PC-9 (cell line): ENCODE results near the gene ST7. TPM values are rescaled to one million over a fixed set of nuclear protein-coding genes. Genes with fewer than 3 reads are reported as not detected.

Experiments used
- BruUV-seq: library from RNA; stranded (reverse); fragments of 400-500 nt; replicated peaks from 2 replicates; lab custom pipeline; 2021; lab: Mats Ljungman, UMichigan
- CTCF ChIA-PET: fragments of 300-600 bp; sonication (Branson Sonifier 250); formaldehyde crosslinking; loops from one replicate; lab custom pipeline; 2022; ENCODE audit warnings: antibody characterized with exemption; lab: Charles Lee
- POLR2A ChIA-PET: fragments of 300-600 bp; sonication (Branson Sonifier 250); formaldehyde crosslinking; loops from one replicate; lab custom pipeline; 2022; ENCODE audit warnings: antibody characterized with exemption; ENCODE audit not compliant: unreplicated experiment; lab: Charles Lee
- DNase-seq, 2 experiments: peaks; one replicate each; pipeline versions ENCODE4 v3.0.0 to v3.0.0-alpha.2; 2015 to 2022; ENCODE audit warnings: mixed read lengths in 1 of 2
- H2AFZ ChIP-seq: fragments of 200-600 bp; sonication (generic); 2 replicates; pipeline ENCODE4 v1.8.1; 2017; ENCODE audit warnings: antibody characterized with exemption
- H3F3A ChIP-seq: fragments of 200-600 bp; sonication (generic); 2 replicates; pipeline ENCODE4 v1.8.1; 2017; ENCODE audit warnings: antibody characterized with exemption, mild to moderate bottlenecking, low read depth; ENCODE audit not compliant: insufficient read depth
- H3K27ac ChIP-seq: fragments of 200-600 bp; sonication (generic); 2 replicates; pipeline ENCODE4 v1.6.1; 2016; ENCODE audit warnings: mixed run types
- H3K27me3 ChIP-seq: fragments of 200-600 bp; sonication (generic); 2 replicates; pipeline ENCODE4 v1.6.1; 2016; ENCODE audit warnings: low read depth, mixed run types; ENCODE audit not compliant: insufficient read depth
- H3K36me3 ChIP-seq: fragments of 200-600 bp; sonication (generic); 2 replicates; pipeline ENCODE4 v1.6.1; 2016; ENCODE audit warnings: low read depth, mixed run types
- H3K4me1 ChIP-seq: fragments of 200-600 bp; sonication (generic); replicated peaks from 2 replicates; pipeline ENCODE4 v1.6.1; 2016; ENCODE audit warnings: mixed run types; ENCODE audit not compliant: insufficient read depth
- H3K4me2 ChIP-seq: fragments of 200-600 bp; sonication (generic); 2 replicates; pipeline ENCODE4 v1.6.1; 2017; ENCODE audit warnings: mixed run types
- H3K4me3 ChIP-seq: fragments of 200-600 bp; sonication (generic); 2 replicates; pipeline ENCODE4 v1.6.1; 2016; ENCODE audit warnings: mixed run types
- H3K79me2 ChIP-seq: fragments of 200-600 bp; sonication (generic); 2 replicates; pipeline ENCODE4 v1.6.1; 2017; ENCODE audit warnings: low read depth, mixed run types
- H3K9me2 ChIP-seq: fragments of 200-600 bp; sonication (generic); 2 replicates; pipeline ENCODE4 v1.8.1; 2017; ENCODE audit warnings: mild to moderate bottlenecking; ENCODE audit not compliant: insufficient read depth
- H3K9me3 ChIP-seq: fragments of 200-600 bp; sonication (generic); 2 replicates; pipeline ENCODE4 v1.8.1; 2016; ENCODE audit warnings: low read depth; ENCODE audit not compliant: insufficient read depth
- H4K20me1 ChIP-seq: fragments of 200-600 bp; sonication (generic); 2 replicates; pipeline ENCODE4 v1.8.1; 2017; ENCODE audit not compliant: insufficient read depth
- EZH2 ChIP-seq: fragments of 200-600 bp; sonication (generic); IDR thresholded peaks from 2 replicates; pipeline ENCODE4 v1.8.0; 2017; ENCODE audit warnings: antibody characterized with exemption, low read depth
- intact Hi-C: fragments of 100-400 bp; cut with micrococcal nuclease; formaldehyde crosslinking; loops from one replicate; pipeline ENCODE4 v1.10.0; 2022; ENCODE audit not compliant: unreplicated experiment
- total RNA-seq: library from RNA; stranded (reverse); gene quantifications from 2 replicates; pipeline ENCODE4 v1.2.3, GENCODE V29; 2021
- TF ChIP-seq, protein P1 (sequence below): fragments of 200-600 bp; sonication (generic); conservative IDR thresholded peaks from 2 replicates; pipeline ENCODE4 v1.6.1; 2017; ENCODE audit warnings: mixed run types, antibody characterized with exemption, mild to moderate bottlenecking, moderate library complexity

Gene ST7
- total RNA-seq, 1 experiment from 2014 or later = 25.8 TPM

DNA sequence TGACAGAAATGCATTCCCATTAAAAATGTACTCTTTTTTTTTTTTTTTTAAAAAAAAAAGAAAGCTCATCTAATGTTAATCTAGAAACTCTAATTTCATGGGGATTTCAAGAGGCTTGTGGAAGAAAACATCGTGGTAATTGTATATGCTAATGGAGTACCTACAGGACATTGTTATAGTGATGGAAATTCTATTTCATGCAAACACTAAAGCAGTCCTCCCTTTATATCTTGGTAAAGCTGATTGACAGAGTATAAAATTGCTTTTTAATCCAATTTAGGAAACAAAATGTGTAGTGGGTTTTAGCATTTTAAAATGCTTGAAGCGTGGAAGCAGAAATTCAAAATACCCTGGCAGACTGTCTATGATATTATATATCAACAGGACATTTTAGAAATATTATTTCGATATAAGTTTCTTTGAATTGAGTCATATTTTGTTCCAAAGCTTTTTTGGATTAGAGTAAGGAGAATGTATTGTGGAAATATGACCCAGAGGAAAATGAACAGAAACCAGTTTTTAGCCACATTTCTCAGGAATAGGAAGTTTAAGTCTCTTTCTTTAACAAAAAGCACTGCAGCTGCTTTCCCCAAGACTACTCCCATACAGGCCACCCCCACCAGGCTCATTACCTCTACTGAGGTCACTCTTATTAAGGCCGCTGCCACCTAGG is 247.6 kb downstream of the ST7 start:
- CTCF ChIA-PET = interaction anchor here (0.7 kb wide), 1 partner anchor 13 kb away, joined by 4 read pairs; no protein-coding TSS in a partner anchor

DNA sequence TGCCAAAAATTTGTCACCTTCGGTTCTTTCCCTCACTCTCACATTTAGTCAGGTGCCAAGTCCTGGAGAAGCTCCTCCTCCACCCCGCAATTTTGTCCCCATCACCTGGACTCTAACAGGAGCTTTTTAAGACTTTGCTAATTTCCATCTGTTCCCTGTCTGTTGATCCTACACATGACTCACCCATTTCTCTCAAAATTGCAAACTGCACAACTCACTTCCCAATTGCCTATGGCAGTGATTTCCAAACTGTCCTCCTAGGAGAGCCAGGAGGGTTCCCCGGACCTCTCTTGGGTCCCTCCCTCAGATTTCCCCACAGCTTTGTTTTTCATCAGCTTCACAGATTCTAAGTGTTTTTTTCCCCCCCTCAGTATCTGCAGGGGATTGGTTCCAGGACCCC is 249.2 kb downstream of the ST7 start:
- Histone ChIP-seq H3K36me3 (no peaks in the 10 kb centered on the region), H3K4me1 (no peaks in the 10 kb centered on the region), H4K20me1 (no peaks in the 10 kb centered on the region), H3K9me2 (no peaks in the 10 kb centered on the region), H3K79me2 (no peaks in the 10 kb centered on the region), H2AFZ (no peak overlapping the region), H3K4me2 (no peak overlapping the region), H3F3A (no peaks in the 10 kb centered on the region), H3K9me3 (no peaks in the 10 kb centered on the region), H3K27ac (no peak overlapping the region), H3K27me3 (no peaks in the 10 kb centered on the region), H3K4me3 (no peak overlapping the region)
- no peak for TF ChIP-seq EZH2
- TF ChIP-seq, protein P1, sequence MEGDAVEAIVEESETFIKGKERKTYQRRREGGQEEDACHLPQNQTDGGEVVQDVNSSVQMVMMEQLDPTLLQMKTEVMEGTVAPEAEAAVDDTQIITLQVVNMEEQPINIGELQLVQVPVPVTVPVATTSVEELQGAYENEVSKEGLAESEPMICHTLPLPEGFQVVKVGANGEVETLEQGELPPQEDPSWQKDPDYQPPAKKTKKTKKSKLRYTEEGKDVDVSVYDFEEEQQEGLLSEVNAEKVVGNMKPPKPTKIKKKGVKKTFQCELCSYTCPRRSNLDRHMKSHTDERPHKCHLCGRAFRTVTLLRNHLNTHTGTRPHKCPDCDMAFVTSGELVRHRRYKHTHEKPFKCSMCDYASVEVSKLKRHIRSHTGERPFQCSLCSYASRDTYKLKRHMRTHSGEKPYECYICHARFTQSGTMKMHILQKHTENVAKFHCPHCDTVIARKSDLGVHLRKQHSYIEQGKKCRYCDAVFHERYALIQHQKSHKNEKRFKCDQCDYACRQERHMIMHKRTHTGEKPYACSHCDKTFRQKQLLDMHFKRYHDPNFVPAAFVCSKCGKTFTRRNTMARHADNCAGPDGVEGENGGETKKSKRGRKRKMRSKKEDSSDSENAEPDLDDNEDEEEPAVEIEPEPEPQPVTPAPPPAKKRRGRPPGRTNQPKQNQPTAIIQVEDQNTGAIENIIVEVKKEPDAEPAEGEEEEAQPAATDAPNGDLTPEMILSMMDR = no peak
- ChIA-PET CTCF (interaction anchor here (0.8 kb wide), 1 partner anchor 10 kb away, joined by 4 read pairs; no protein-coding TSS in a partner anchor), POLR2A (no interaction called here)
- no TSS peak for BruUV-seq
- intact Hi-C loops = no loop called here
- no peak for DNase-seq

More for the DNA sequence above, 247.6 kb downstream of the ST7 start:
- H3K9me3 ChIP-seq = no peaks in the 10 kb centered on the region
- H3K4me2 ChIP-seq = no peak overlapping the region
- TF ChIP-seq, protein P1 = no peak
- no peak for TF ChIP-seq EZH2
- intact Hi-C loops = no loop called here
- no peak overlapping the region for H3K27ac ChIP-seq
- H3K4me3 ChIP-seq = no peak overlapping the region
- H2AFZ ChIP-seq = no peak overlapping the region
- no peaks in the 10 kb centered on the region for H3F3A ChIP-seq
- H3K4me1 ChIP-seq = no peaks in the 10 kb centered on the region
- H4K20me1 ChIP-seq = no peaks in the 10 kb centered on the region
- POLR2A ChIA-PET = interaction anchor here (0.6 kb wide), 1 partner anchor 474 kb away, joined by 4 read pairs; no protein-coding TSS in a partner anchor
- H3K79me2 ChIP-seq = no peaks in the 10 kb centered on the region
- no peaks in the 10 kb centered on the region for H3K36me3 ChIP-seq
- no peaks in the 10 kb centered on the region for H3K9me2 ChIP-seq
- BruUV-seq = no TSS peak
- no peaks in the 10 kb centered on the region for H3K27me3 ChIP-seq
- no peak for DNase-seq

DNA sequence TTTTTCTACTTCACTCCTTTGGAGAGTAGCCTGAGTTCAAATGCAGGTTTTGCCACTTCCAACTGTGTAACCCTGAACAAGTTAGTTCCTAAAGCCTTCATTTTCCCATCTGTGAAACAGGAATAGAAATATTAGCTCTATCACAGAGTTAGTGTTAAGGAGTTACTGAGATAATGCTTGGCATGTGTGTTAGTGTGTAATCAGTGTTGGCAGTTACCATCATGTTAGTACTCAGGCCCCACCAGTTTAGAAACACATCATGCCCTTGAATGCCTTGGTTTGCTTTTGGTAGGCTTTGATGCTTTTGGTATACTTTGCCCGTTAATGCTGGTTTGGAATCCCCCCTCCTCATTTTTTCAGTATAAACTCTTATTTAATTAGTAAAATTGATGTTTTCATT is 249.9 kb downstream of the ST7 start:
- no peak overlapping the region for H3K4me2 ChIP-seq
- BruUV-seq = no TSS peak
- no peaks in the 10 kb centered on the region for H3K27me3 ChIP-seq
- DNase-seq = no peak
- no peaks in the 10 kb centered on the region for H4K20me1 ChIP-seq
- H3F3A ChIP-seq = no peaks in the 10 kb centered on the region
- no peaks in the 10 kb centered on the region for H3K36me3 ChIP-seq
- intact Hi-C loops = no loop called here
- no peaks in the 10 kb centered on the region for H3K9me3 ChIP-seq
- H2AFZ ChIP-seq = no peak overlapping the region
- H3K27ac ChIP-seq = no peak overlapping the region
- TF ChIP-seq, protein P1 = no peak
- no peak for TF ChIP-seq EZH2
- no peak overlapping the region for H3K4me3 ChIP-seq
- H3K79me2 ChIP-seq = no peaks in the 10 kb centered on the region
- H3K4me1 ChIP-seq = no peaks in the 10 kb centered on the region
- ChIA-PET CTCF (no interaction called here), POLR2A (no interaction called here)
- H3K9me2 ChIP-seq = no peaks in the 10 kb centered on the region
